ENCODE results near the gene GAGE2A.
"Not testable (repeated sequence)": the region's sequence is repeated elsewhere in the genome, so short reads cannot be mapped to it uniquely, and the experiment has no call there.

The GAGE2A gene

GRCh38 chrX:49589196-49589595 is at the start of gene GAGE2A:
GAGE2A (plus strand) TSS chrX:49589496; CDS start chrX:49590651, 1,155 bp downstream.
- not testable (repeated sequence) for DNase-seq

- not testable (repeated sequence) for DNase-seq
Measured at GRCh38 chrX:49541433-49541832, 47.9 kb upstream of the GAGE2A start, which contains the start of gene GAGE12D. GAGE12D (plus strand) TSS chrX:49541733; CDS start chrX:49542888, 1,155 bp downstream.

- DNase-seq: not testable (repeated sequence)
Measured at GRCh38 chrX:49550989-49551388, 38.3 kb upstream of the GAGE2A start, which contains the start of gene GAGE12E. GAGE12E (plus strand) TSS chrX:49551289; CDS start chrX:49552444, 1,155 bp downstream.

- DNase-seq: not testable (repeated sequence)
Measured at GRCh38 chrX:49560542-49560941, 28.8 kb upstream of the GAGE2A start, which contains the start of gene GAGE12F. GAGE12F (plus strand) TSS chrX:49560842; CDS start chrX:49561997, 1,155 bp downstream.

- DNase-seq: not testable (repeated sequence)
Measured at GRCh38 chrX:49568728-49569127, 20.6 kb upstream of the GAGE2A start.

- DNase-seq: not testable (repeated sequence)
Measured at GRCh38 chrX:49569152-49569551, 20.1 kb upstream of the GAGE2A start.

GRCh38 chrX:49570100-49570499 is 19.2 kb upstream of the GAGE2A start, which contains the start of gene GAGE12G:
GAGE12G (plus strand) TSS chrX:49570400; CDS start chrX:49571555, 1,155 bp downstream.
- not testable (repeated sequence) for DNase-seq

- not testable (repeated sequence) for DNase-seq
Measured at GRCh38 chrX:49579649-49580048, 9.6 kb upstream of the GAGE2A start, which contains the start of gene GAGE12H. GAGE12H (plus strand) TSS chrX:49579949; CDS start chrX:49581104, 1,155 bp downstream.

- not testable (repeated sequence) for DNase-seq
Measured at GRCh38 chrX:49589769-49590478, 628 bp downstream of the GAGE2A start.

GRCh38 chrX:49590488-49590887 is 1.2 kb downstream of the GAGE2A start:
- not testable (repeated sequence) for DNase-seq

GRCh38 chrX:49598720-49599119 is 9.4 kb downstream of the GAGE2A start, which contains the start of gene GAGE1:
GAGE1 (plus strand) TSS chrX:49599020; CDS start chrX:49600175, 1,155 bp downstream.
- DNase-seq: not testable (repeated sequence)

- DNase-seq: no peak
Measured at GRCh38 chrX:49610718-49611310, 21.5 kb downstream of the GAGE2A start.

- DNase-seq: no peak
Measured at GRCh38 chrX:49618574-49618973, 29.3 kb downstream of the GAGE2A start.

GRCh38 chrX:49627086-49627777 is 37.9 kb downstream of the GAGE2A start:
- DNase-seq: no peak

- no peak for DNase-seq
Measured at GRCh38 chrX:49644991-49645637, 55.8 kb downstream of the GAGE2A start.

Data from NCI-H1694 treated with DMSO at 0.1 percent for 48 hours (cell line).